HUDEP-2 (cell line): ENCODE data around the gene CHEK2.
"Not testable (repeated sequence)": the region's sequence is repeated elsewhere in the genome, so short reads cannot be mapped to it uniquely, and the experiment has no call there.

ENCODE experiments used
- DNase-seq, 76 experiments: peaks; one replicate each; lab custom pipeline; 2025; ENCODE audit not compliant: unreplicated experiment in 76 of 76; lab: John Stamatoyannopoulos, UW

Gene CHEK2

GRCh38 chr22:28743852-28744251, 2.2 kb upstream of the CHEK2 start:
- DNase-seq = no peak

GRCh38 chr22:28742562-28742962, 942 bp upstream of the CHEK2 start:
- peak in 2 of 76 experiments; percentile 19 to 57 for DNase-seq

GRCh38 chr22:28741200-28741784, 328 bp downstream of the CHEK2 start:
- DNase-seq = peak in 7 of 76 experiments; percentile 3 to 72 (median 26)

GRCh38 chr22:28738876-28739275, 2.7 kb downstream of the CHEK2 start:
- DNase-seq = not testable (repeated sequence)

GRCh38 chr22:28737701-28738100, 3.9 kb downstream of the CHEK2 start:
- DNase-seq = no peak

GRCh38 chr22:28736301-28737155, 5.1 kb downstream of the CHEK2 start:
- peak in 52 of 76 experiments; percentile 1 to 76 (median 22) for DNase-seq

- no peak for DNase-seq
Measured at GRCh38 chr22:28734393-28734792, 7.2 kb downstream of the CHEK2 start.

GRCh38 chr22:28730179-28730578, 11.4 kb downstream of the CHEK2 start:
- no peak for DNase-seq

GRCh38 chr22:28728621-28729313, 12.9 kb downstream of the CHEK2 start:
- DNase-seq = no peak

- no peak for DNase-seq
Measured at GRCh38 chr22:28728002-28728401, 13.6 kb downstream of the CHEK2 start.

GRCh38 chr22:28718044-28718443, 23.6 kb downstream of the CHEK2 start:
- no peak for DNase-seq

- DNase-seq = no peak
Measured at GRCh38 chr22:28716686-28717085, 24.9 kb downstream of the CHEK2 start.

GRCh38 chr22:28715611-28716010, 26.0 kb downstream of the CHEK2 start:
- DNase-seq = no peak

GRCh38 chr22:28714043-28714628, 27.5 kb downstream of the CHEK2 start:
- no peak for DNase-seq

- no peak for DNase-seq
Measured at GRCh38 chr22:28711820-28712777, 29.5 kb downstream of the CHEK2 start.

GRCh38 chr22:28711341-28711740, 30.3 kb downstream of the CHEK2 start:
- DNase-seq = no peak

GRCh38 chr22:28710576-28711191, 30.9 kb downstream of the CHEK2 start:
- no peak for DNase-seq

GRCh38 chr22:28710107-28710506, 31.5 kb downstream of the CHEK2 start:
- DNase-seq = no peak

GRCh38 chr22:28706845-28707244, 34.8 kb downstream of the CHEK2 start:
- DNase-seq = no peak

GRCh38 chr22:28703436-28703835, 38.2 kb downstream of the CHEK2 start:
- no peak for DNase-seq
